ENCODE results near the gene ANO9. TPM values are rescaled to one million over a fixed set of nuclear protein-coding genes. Genes with fewer than 3 reads are reported as not detected.

ANO9 gene
- total RNA-seq, 1 experiment from 2014 or later, result 16.6 TPM

GRCh38 chr11:460331-461199, 18.8 kb upstream of the ANO9 start:
- no peaks in the 10 kb centered on the region for H3K36me3 ChIP-seq (ENCODE audit: low read depth, low read length)
- H3K27me3 ChIP-seq (ENCODE audit: low read length), result no peaks in the 10 kb centered on the region
- H3K27ac ChIP-seq (ENCODE audit: low read length), result no peak overlapping the region
- H3K9me3 ChIP-seq (ENCODE audit: low read length), result no peaks in the 10 kb centered on the region
- intact Hi-C loops (cut with micrococcal nuclease), result no loop called here
- no peaks in the 10 kb centered on the region for H3F3A ChIP-seq (ENCODE audit: low read length, unreplicated experiment)
- no peak overlapping the region for H3K4me3 ChIP-seq (ENCODE audit: low read length)
- no peak overlapping the region for H3K4me2 ChIP-seq (ENCODE audit: low read length)
- ATAC-seq (no peak), DNase-seq (no peak)
- no TSS peak for BruUV-seq (replicated peaks)
- H3K9ac ChIP-seq (ENCODE audit: low read length), result no peak overlapping the region
- H3K79me2 ChIP-seq (ENCODE audit: low read length), result peaks cover 25% of the 10 kb centered on the region; the same call in 1 of the 2 replicates
- H4K20me1 ChIP-seq (ENCODE audit: low read length), result no peaks in the 10 kb centered on the region
- H3K4me1 ChIP-seq (ENCODE audit: insufficient read depth, low read length), result no peaks in the 10 kb centered on the region
- H3K9me2 ChIP-seq (replicated peaks; ENCODE audit: low read length), result no peaks in the 10 kb centered on the region
- POLR2A ChIA-PET (ENCODE audit: unreplicated experiment), result no interaction called here
- H2AFZ ChIP-seq (ENCODE audit: low read length), result no peak overlapping the region
- TF ChIP-seq EZH2phosphoT487 (IDR thresholded peaks at IDR 0.05; ENCODE audit: borderline replicate concordance, low read length), result no peak
- TF ChIP-seq CTCF (conservative IDR thresholded peaks at IDR 0.05; ENCODE audit: low read depth, low read length), result no peak
- TF ChIP-seq EZH2 (IDR thresholded peaks at IDR 0.05; ENCODE audit: low read length, unreplicated experiment), result no peak
- CTCF ChIA-PET, result no interaction called here

- ChIA-PET CTCF (no interaction called here), POLR2A (ENCODE audit: unreplicated experiment) (no interaction called here)
- no peak for DNase-seq
- TF ChIP-seq EZH2phosphoT487 (IDR thresholded peaks at IDR 0.05; ENCODE audit: borderline replicate concordance, low read length), result no peak
- TF ChIP-seq CTCF (conservative IDR thresholded peaks at IDR 0.05; ENCODE audit: low read depth, low read length), result no peak
- no peak for TF ChIP-seq EZH2 (IDR thresholded peaks at IDR 0.05; ENCODE audit: low read length, unreplicated experiment)
- no peaks in the 10 kb centered on the region for H3K4me1 ChIP-seq (ENCODE audit: insufficient read depth, low read length)
- no peaks in the 10 kb centered on the region for H3K36me3 ChIP-seq (ENCODE audit: low read depth, low read length)
- H3K27me3 ChIP-seq (ENCODE audit: low read length), result no peaks in the 10 kb centered on the region
- H3K4me2 ChIP-seq (ENCODE audit: low read length), result no peak overlapping the region
- peaks cover 34% of the 10 kb centered on the region; the same call in 1 of the 2 replicates for H3K79me2 ChIP-seq (ENCODE audit: low read length)
- H3K27ac ChIP-seq (ENCODE audit: low read length), result no peak overlapping the region
- no peaks in the 10 kb centered on the region for H3K9me2 ChIP-seq (replicated peaks; ENCODE audit: low read length)
- no peak for ATAC-seq
- H2AFZ ChIP-seq (ENCODE audit: low read length), result no peak overlapping the region
- no peaks in the 10 kb centered on the region for H3K9me3 ChIP-seq (ENCODE audit: low read length)
- intact Hi-C loops (cut with micrococcal nuclease), result no loop called here
- no peak overlapping the region for H3K9ac ChIP-seq (ENCODE audit: low read length)
- no peak overlapping the region for H3K4me3 ChIP-seq (ENCODE audit: low read length)
- H4K20me1 ChIP-seq (ENCODE audit: low read length), result no peaks in the 10 kb centered on the region
- H3F3A ChIP-seq (ENCODE audit: low read length, unreplicated experiment), result no peaks in the 10 kb centered on the region
- no TSS peak for BruUV-seq (replicated peaks)
Observed at GRCh38 chr11:459511-460220, 17.9 kb upstream of the ANO9 start.
